ENCODE results near the gene ARID5B. TPM values are rescaled to one million over a fixed set of nuclear protein-coding genes. Genes with fewer than 3 reads are reported as not detected.

Gene ARID5B
- total and polyA plus RNA-seq, 2 donors (not counting 1 experiment from before 2014, with no cell fraction given) = 22.4 to 237 TPM

GRCh38 chr10:62048919-62049623 lies 147.6 kb downstream of the ARID5B start:
- CTCF ChIA-PET = interaction anchor here (0.9 to 3.7 kb wide), 15 partner anchors 10 to 196 kb away, joined by 3 to 40 read pairs (median 4); partner anchors contain the start of gene ARID5B
- POLR2A ChIA-PET = interaction anchor here (0.6 to 3.6 kb wide), 11 partner anchors 11 to 195 kb away, joined by 3 to 24 read pairs (median 4); partner anchors contain the start of gene ARID5B
- Histone ChIP-seq H2AFZ (ENCODE audit: insufficient read depth, low read depth, low read length, poor library complexity, severe bottlenecking) (no peak overlapping the region), H3K79me2 (ENCODE audit: control insufficient read depth, insufficient read depth, low read length) (peaks cover 95% of the 10 kb centered on the region), H3K27ac (ENCODE audit: low read length in 2 of 2) (peak overlapping the region; percentile 85 to 92), H3K9ac (ENCODE audit: low read length) (peak overlapping the region; percentile 69), H4K20me1 (ENCODE audit: control insufficient read depth, insufficient read depth, low read length, poor library complexity, severe bottlenecking) (no peaks in the 10 kb centered on the region), H3K9me3 (ENCODE audit: control extremely low read depth in 1 of 3, control insufficient read depth in 2 of 3, insufficient read depth in 1 of 3, low read length in 2 of 3) (peaks cover 0 to 5% (median 2%) of the 10 kb centered on the region in 3 donors), H3K4me1 (ENCODE audit: control insufficient read depth in 2 of 2, insufficient read depth in 2 of 2, low read length in 2 of 2) (peaks cover 92 to 96% of the 10 kb centered on the region in 2 donors), H3K4me2 (replicated peaks; ENCODE audit: low read depth, low read length, poor library complexity, severe bottlenecking) (peak overlapping the region; percentile 70), H3K27me3 (replicated peaks in 1 of 4; ENCODE audit: control extremely low read depth in 1 of 4, control insufficient read depth in 3 of 4, insufficient read depth in 4 of 4, low read length in 3 of 4) (no peaks in the 10 kb centered on the region), H3K4me3 (ENCODE audit: control extremely low read depth in 1 of 5, extremely low read depth in 1 of 5, insufficient read depth in 1 of 5, low read depth in 2 of 5, low read length in 4 of 5) (peak overlapping the region in 4 of 5 experiments; percentile 39 to 60 (median 44)), H3K36me3 (replicated peaks in 1 of 2; ENCODE audit: control extremely low read depth in 1 of 2, control insufficient read depth in 1 of 2, extremely low read depth in 1 of 2, insufficient read depth in 2 of 2, low read length in 1 of 2) (peaks cover 0 to 32% of the 10 kb centered on the region in 2 experiments)
- WGBS (ENCODE audit: insufficient coverage) = 71% methylated on average over 18 of the region's 21 CpGs
- Mint-ChIP-seq H3K4me3 (peak overlapping the region; percentile 85), H3K27ac (peak overlapping the region; percentile 86), H3K4me1 (peaks cover 95% of the 10 kb centered on the region), H3K9me3 (ENCODE audit: insufficient read depth) (no peaks in the 10 kb centered on the region), H3K27me3 (no peaks in the 10 kb centered on the region)
- ATAC-seq (ENCODE audit: low read depth) = no peak
- TF ChIP-seq CTCF (IDR thresholded peaks at IDR 0.05) = no peak
- TF ChIP-seq EZH2 (IDR thresholded peaks at IDR 0.05; ENCODE audit: borderline replicate concordance, insufficient read depth, low read depth, low read length, poor library complexity, severe bottlenecking) = no peak
- peak; percentile 33 for DNase-seq
- intact Hi-C loops (cut with micrococcal nuclease) = loop anchor here (2.0 to 10.0 kb wide), 3 partner anchors 14 to 764 kb away; no protein-coding TSS in a partner anchor

Measured in B cell (primary cell).